ENCODE results near the gene PRCC. TPM values are rescaled to one million over a fixed set of nuclear protein-coding genes. Genes with fewer than 3 reads are reported as not detected.

Gene PRCC
- polyA plus RNA-seq, 2 of the 4 experiments (the other 2 are of a cell fraction) = 44.5 to 52.0 TPM

DNA sequence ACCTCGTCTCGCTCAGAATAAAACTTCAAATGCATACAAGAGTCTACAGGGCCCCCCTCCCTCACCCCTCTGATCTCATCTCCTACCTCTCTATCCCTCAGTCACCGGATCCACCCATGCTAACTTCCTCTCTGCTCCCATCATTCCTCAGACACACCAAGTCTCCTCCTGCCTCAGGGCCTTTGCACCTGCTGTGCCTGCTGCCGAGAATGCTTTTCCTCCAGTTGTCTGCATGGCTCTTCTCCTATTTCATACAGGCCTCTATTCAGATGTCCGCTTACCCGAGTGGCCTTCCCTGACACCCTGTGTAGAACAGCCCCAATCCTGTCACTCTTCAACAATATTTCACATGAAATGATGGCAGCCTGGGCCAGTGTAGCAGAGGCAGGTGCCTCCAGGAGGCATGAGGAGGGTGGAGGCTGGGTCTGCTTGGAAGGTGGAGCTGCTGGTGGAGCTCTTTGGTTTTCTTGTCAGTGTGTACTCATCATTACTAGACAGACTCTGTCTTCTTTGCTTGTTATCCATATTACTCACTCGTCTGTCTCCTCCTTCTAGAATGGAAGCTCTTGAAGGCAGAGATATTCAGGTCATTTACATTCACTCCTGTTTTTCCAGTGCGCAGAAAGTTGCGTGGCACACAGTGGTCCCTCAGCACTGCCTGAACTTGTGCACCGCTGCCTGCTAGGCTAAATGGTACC, 45.1 kb downstream of the PRCC start:
- WGBS (ENCODE audit: missing lambda C conversion rate) = 97% methylated on average over 10 of the region's 10 CpGs

DNA sequence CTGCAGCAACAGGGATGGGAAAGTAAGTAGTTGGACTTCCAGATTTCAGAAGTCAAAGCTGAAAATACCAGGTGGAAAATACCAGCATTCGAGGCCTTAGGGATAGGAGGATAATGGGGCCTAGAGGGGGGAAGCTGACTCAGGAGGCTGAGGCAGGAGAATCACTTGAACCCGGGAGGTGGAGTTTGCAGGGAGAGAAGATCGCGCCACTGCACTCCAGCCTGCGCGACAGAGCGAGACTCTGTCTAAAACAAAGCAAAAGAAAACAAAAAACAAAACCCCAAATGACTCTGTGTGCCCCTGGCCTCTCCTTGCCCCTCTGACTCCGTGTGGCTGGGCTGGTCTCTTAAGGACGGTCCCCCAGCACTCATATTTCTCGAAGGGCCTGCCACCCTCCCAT, 46.0 kb downstream of the PRCC start:
- peak overlapping the region; percentile 76 to 86 for H3K27ac ChIP-seq
- WGBS (ENCODE audit: missing lambda C conversion rate) = 68% methylated on average over 10 of the region's 10 CpGs
- no peak for ATAC-seq

More for the DNA sequence above, 45.1 kb downstream of the PRCC start:
- Histone ChIP-seq H3K27ac (no peak overlapping the region), H3K4me1 (peaks cover 24% of the 10 kb centered on the region), H3K9me3 (no peaks in the 10 kb centered on the region), H3K4me2 (no peak overlapping the region), H3K4me3 (no peak overlapping the region)
- DNase-seq (ENCODE audit: low read depth in 1 of 2, low spot score in 1 of 2) (no peak), FAIRE-seq (no peak), ATAC-seq (no peak)
- ChIA-PET CTCF (interaction anchor here (0.8 to 27.2 kb wide), 10 partner anchors 7 to 124 kb away, joined by 3 to 480 read pairs (median 15); partner anchors contain the start of genes INSRR and NTRK1), POLR2A (interaction anchor here (1.1 kb wide), 1 partner anchor 48 kb away, joined by 4 read pairs; no protein-coding TSS in a partner anchor)
- no peak for TF ChIP-seq MAFK (IDR thresholded peaks at IDR 0.05; ENCODE audit: partially characterized antibody)
- TF ChIP-seq, protein P1, sequence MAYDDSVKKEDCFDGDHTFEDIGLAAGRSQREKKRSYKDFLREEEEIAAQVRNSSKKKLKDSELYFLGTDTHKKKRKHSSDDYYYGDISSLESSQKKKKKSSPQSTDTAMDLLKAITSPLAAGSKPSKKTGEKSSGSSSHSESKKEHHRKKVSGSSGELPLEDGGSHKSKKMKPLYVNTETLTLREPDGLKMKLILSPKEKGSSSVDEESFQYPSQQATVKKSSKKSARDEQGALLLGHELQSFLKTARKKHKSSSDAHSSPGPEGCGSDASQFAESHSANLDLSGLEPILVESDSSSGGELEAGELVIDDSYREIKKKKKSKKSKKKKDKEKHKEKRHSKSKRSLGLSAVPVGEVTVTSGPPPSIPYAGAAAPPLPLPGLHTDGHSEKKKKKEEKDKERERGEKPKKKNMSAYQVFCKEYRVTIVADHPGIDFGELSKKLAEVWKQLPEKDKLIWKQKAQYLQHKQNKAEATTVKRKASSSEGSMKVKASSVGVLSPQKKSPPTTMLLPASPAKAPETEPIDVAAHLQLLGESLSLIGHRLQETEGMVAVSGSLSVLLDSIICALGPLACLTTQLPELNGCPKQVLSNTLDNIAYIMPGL (CRISPR knock-in tag; IDR thresholded peaks at IDR 0.05; ENCODE audit: borderline replicate concordance) = no peak
- TF ChIP-seq FOSL2 (IDR thresholded peaks at IDR 0.05) = no peak
- no peak for TF ChIP-seq FOSL2 (CRISPR knock-in tag; IDR thresholded peaks at IDR 0.05)
- TF ChIP-seq RAD21 (conservative IDR thresholded peaks at IDR 0.05 in 1 of 2, IDR thresholded peaks at IDR 0.05 in 1 of 2) = no peak
- TF ChIP-seq PHF8 (IDR thresholded peaks at IDR 0.05; ENCODE audit: borderline replicate concordance, low read depth) = no peak
- no peak for TF ChIP-seq ESRRA (IDR thresholded peaks at IDR 0.05; ENCODE audit: borderline replicate concordance, low read length)
- no peak for TF ChIP-seq HEYL (CRISPR knock-in tag; IDR thresholded peaks at IDR 0.05)
- TF ChIP-seq, protein P2, sequence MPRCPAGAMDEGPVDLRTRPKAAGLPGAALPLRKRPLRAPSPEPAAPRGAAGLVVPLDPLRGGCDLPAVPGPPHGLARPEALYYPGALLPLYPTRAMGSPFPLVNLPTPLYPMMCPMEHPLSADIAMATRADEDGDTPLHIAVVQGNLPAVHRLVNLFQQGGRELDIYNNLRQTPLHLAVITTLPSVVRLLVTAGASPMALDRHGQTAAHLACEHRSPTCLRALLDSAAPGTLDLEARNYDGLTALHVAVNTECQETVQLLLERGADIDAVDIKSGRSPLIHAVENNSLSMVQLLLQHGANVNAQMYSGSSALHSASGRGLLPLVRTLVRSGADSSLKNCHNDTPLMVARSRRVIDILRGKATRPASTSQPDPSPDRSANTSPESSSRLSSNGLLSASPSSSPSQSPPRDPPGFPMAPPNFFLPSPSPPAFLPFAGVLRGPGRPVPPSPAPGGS (IDR thresholded peaks at IDR 0.05) = no peak
- no peak for TF ChIP-seq CBX8 (IDR thresholded peaks at IDR 0.05)
- TF ChIP-seq CEBPB (IDR thresholded peaks at IDR 0.05) = no peak
- TF ChIP-seq MAX (IDR thresholded peaks at IDR 0.05) = no peak
- no peak for TF ChIP-seq RNF2 (IDR thresholded peaks at IDR 0.05; ENCODE audit: borderline replicate concordance, low read depth)
- no peak for TF ChIP-seq FOSB (CRISPR knock-in tag; IDR thresholded peaks at IDR 0.05)
- no peak for TF ChIP-seq NFE2L2 (conservative IDR thresholded peaks at IDR 0.05; ENCODE audit: low read length)
- TF ChIP-seq KDM5A (IDR thresholded peaks at IDR 0.05) = no peak

More for the DNA sequence above, 46.0 kb downstream of the PRCC start:
- FAIRE-seq = no peak
- TF ChIP-seq, protein P2 (IDR thresholded peaks at IDR 0.05) = no peak
- TF ChIP-seq SMC3 (IDR thresholded peaks at IDR 0.05) (no peak), CBX2 (IDR thresholded peaks at IDR 0.05; ENCODE audit: borderline replicate concordance, low read depth) (no peak), SREBF2 (IDR thresholded peaks at IDR 0.05) (no peak), HOXB13 (CRISPR knock-in tag; IDR thresholded peaks at IDR 0.05; ENCODE audit: low read depth) (no peak), FOSB (CRISPR knock-in tag; IDR thresholded peaks at IDR 0.05) (no peak), HDAC2 (IDR thresholded peaks at IDR 0.05) (no peak), NR3C1 (IDR thresholded peaks at IDR 0.05) (no peak), CTCF (IDR thresholded peaks at IDR 0.05) (no peak), NPAS2 (CRISPR knock-in tag; IDR thresholded peaks at IDR 0.05; ENCODE audit: borderline replicate concordance) (no peak), PBX3 (IDR thresholded peaks at IDR 0.05) (no peak), CEBPB (IDR thresholded peaks at IDR 0.05) (no peak)
- TF ChIP-seq, protein P3, sequence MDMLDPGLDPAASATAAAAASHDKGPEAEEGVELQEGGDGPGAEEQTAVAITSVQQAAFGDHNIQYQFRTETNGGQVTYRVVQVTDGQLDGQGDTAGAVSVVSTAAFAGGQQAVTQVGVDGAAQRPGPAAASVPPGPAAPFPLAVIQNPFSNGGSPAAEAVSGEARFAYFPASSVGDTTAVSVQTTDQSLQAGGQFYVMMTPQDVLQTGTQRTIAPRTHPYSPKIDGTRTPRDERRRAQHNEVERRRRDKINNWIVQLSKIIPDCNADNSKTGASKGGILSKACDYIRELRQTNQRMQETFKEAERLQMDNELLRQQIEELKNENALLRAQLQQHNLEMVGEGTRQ (IDR thresholded peaks at IDR 0.05) = no peak
- Histone ChIP-seq H3K9me3 (no peaks in the 10 kb centered on the region), H3K4me2 (peak overlapping the region; percentile 92), H3K4me3 (peak overlapping the region; percentile 39), H3K4me1 (peaks cover 24% of the 10 kb centered on the region)
- ChIA-PET CTCF (interaction anchor here (0.8 to 27.2 kb wide), 13 partner anchors 8 to 119 kb away, joined by 3 to 480 read pairs (median 11); partner anchors contain the start of genes INSRR and NTRK1), POLR2A (interaction anchor here (1.0 kb wide), 1 partner anchor 37 kb away, joined by 3 read pairs; no protein-coding TSS in a partner anchor)
- DNase-seq (ENCODE audit: low read depth in 1 of 2, low spot score in 1 of 2) = no peak

All from A549 (cell line).